HG02623 (cell line): ENCODE measurements around the gene TMEM147.

Experiments used
- ATAC-seq: cut with Tn5 transposase; IDR thresholded peaks from one replicate; pipeline ENCODE4 v1.9.1; 2021; ENCODE audit warnings: moderate library complexity; ENCODE audit not compliant: unreplicated experiment

Gene TMEM147

DNA sequence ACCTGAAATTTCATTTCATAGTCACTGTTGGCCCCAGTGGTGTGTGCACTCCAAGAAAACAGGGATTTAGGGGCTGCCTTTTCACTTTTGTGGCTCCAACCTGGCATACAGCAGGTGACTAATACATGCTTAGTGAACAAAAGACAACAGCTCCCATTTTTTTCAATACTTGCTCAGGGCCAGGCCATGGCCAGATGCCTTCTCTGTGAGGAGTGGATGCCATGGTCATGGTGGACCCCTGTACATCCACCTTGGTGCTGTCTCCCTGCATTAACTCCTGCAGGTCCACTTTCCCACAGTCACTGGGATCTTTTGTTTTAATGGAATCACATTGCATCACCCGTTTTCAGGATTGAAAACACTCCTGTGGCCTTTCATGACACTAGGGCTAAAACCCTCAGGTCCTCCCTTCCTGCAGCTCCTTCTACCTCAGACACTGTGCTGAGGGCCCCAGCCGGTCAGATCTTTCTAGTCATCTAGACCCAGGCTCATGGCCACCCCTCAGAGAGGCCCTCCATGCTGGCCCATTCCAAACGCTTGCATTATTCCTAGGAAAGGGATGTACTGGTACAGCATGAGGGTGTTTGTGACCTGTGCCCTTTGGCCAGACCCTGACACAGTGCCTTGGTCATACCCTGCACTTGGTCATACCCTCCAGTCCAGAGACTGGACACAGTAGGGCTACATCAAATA, 1.2 kb upstream of the TMEM147 start:
- ATAC-seq: no peak

DNA sequence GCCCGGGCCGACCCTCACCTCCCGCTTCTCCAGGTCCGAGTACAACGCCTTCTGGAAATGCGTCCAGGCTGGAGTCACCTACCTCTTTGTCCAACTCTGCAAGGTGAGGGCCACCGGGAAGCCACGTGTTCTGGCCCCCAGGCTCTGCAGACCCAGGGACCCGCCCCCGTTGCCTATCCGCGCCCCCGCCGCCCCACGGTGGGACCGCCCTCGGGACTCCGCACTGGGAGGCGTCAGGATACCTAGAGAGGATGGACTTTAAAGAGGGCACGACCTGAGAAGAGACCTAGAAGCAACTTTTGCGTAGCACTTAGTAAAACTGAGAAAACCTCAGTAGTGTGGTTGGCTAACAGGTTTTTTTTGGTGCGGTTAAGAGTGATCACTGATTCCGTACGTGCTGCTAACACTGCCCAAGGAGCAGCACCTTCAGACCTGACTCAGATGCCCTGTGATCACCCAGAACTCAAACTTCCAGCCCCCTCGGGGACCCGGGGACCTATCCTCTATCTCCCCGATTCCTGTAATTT, 492 bp downstream of the TMEM147 start:
- ATAC-seq: no peak

DNA sequence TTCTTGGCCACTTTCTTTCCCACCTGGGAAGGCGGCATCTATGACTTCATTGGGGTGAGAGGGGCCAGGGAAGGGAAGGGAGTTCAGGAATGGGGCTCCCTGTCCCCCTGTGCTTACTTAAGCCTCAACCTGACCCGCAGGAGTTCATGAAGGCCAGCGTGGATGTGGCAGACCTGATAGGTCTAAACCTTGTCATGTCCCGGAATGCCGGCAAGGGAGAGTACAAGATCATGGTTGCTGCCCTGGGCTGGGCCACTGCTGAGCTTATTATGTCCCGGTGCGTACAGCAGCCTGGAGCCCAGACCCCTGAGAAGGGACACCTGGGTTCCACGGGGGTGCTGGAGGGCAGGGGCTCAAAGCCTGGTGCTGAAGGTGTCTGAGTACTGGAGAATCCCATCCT, 1.1 kb downstream of the TMEM147 start:
- ATAC-seq: no peak

DNA sequence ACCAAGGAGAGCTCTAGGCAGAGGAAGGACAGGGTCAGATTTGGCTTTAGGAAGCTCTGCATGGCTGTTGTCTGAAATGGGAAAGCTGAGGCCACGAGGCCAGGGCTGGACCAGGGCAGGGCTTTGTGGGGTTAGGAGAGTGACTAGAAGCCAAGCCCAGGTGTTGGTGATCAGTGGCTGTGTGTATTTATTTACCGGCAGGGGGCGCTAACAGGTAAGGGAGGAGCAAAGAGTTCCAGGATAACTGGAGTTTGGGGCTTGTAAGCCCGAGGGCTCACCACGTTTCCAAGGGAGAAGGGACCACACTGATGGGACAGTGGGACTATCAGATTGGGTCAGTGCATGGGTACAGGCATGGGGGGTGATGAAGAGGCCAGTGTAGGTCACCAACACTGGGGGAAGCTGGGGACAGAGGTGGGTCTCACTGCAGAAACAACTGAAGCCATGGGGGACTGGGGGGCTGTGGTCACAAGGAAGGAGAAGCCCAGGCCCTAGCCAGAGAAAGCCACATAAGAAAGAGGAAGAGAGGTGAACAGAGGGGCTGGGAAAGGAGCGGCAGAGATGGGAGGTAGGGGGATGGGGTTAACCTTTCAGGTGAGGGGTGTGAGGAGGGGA, 3.9 kb downstream of the TMEM147 start:
- ATAC-seq: no peak

DNA sequence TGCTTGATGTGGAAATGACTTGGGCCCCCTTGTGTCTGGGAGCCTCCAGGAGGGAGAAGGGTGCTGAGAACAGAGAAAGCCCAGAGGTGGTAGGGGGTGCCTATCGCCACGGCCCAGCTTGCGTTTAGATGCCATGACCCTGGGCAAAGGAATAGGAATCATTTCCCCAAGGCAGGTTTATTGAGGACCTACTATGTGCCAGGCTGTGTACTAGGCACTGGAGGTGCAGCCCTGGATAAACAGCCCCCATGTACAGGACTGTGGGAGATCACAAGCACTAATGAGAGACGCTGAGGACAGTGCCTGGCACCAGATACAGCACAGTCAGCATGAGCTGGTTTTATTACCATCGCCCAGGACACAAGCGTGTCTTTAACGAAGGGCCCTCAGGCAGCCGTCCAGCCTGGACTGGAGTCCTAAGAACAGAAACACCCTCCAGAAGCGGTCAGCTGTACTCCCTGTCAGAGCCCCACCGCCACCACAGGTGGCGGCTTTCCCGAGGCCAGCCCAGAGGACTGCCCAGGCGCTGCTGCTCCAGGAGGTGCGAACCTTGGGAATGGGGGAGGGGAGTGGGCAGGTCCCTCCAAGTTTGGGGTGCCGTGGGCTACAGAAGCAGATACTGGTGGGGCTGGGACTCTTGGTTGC, 4.6 kb downstream of the TMEM147 start:
- no peak for ATAC-seq

DNA sequence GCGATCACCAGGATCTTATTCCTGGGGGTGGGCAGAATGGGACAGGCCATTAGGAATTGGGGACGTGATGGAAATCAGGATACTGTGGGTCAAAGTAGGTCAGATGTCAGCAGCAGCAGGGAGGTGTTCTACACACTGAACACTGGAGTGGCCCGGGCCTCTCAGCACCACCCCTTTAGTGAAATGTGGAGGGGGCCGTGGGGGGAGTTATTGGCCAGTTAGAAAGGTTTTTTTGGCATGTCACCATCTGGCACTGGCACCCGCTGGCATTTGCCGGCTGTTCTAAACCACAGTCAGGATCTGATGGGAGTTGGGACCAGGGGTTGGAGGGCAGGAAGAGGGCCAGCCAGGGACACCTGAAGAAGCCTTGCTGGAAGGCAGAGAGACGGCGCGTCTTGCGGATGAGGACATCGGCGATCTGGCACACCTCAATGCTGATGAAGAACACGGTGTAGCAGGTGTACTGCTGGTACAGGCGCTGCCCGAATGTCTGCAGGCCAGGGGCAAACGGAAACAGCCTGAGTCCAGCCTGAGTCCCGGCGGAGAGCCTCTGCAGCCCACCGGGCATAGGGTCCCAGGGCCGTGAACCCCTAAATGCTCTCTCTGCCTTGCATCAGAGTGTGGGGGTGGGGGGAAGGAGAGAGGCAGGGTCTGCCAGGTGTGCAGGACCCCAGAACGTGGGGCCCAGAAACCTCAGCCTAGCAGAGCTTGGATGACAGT, 5.8 kb downstream of the TMEM147 start:
- ATAC-seq: no peak

DNA sequence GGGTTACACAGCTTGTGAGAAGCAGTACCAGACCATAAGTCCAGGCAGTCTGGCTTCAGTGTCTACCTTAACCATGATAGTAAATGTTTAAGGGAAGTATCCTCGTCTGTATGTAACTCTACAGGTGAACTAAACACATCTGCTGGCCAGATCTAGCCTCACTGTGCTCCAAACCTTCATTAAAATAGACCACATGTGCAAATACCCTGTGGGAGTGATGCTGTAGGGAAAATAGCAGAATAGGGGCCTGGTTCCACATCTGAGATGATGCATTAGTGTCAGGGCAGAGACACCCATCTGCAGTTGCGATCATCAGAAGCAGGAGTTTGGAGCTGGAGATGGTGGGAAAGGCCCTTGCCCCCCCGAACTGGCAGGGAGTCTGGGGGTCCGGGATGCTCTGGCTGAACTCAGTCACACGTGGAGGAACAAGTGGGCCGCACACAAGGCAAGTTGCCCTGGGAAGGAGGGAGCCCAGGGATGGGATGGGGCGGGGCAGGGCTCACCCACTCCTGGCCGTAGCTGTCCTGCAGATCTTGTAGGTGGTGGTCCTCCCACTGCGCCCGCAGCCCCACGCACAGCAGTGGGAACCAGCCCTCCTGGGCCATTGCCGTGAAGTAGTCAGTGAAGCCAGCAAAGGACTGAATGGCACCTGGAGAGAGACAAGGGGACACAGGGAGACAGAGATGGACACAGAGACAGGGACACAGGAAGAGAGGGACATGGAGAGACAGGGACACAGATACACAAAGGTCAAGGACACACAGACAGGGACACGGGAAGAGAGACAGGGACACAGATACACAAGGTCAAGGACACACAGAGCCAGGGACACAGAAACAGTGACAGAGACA, 7.3 kb downstream of the TMEM147 start:
- ATAC-seq: no peak

DNA sequence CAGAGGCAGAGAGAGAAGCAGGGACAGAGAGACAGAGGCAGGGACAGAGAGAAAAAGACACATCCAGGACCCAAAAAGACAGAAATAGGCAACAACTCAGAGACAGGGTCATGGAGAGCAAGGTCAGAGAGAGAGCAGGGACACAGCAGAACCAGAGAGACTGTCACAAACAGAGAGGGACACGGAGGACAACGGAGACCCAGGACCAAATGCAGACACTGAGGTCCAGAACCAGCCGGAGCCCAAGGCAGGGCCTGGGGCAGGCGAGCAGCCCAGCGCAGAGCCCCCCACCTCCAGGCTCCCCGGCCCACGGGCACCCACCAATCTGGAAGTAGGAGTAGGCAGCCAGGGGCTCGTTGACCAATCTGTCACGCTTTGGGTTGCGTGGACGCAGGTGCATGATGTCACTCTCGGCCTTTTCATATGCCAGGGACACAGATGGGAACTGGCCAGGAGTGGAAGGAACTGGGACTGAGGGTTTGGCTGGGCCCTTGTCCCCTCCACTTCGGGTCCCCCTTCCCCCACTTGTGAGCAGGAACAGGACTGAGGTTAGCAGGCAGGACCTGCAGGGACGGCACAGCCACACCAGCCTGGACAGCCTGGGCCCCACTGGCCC, 8.1 kb downstream of the TMEM147 start:
- ATAC-seq: no peak

DNA sequence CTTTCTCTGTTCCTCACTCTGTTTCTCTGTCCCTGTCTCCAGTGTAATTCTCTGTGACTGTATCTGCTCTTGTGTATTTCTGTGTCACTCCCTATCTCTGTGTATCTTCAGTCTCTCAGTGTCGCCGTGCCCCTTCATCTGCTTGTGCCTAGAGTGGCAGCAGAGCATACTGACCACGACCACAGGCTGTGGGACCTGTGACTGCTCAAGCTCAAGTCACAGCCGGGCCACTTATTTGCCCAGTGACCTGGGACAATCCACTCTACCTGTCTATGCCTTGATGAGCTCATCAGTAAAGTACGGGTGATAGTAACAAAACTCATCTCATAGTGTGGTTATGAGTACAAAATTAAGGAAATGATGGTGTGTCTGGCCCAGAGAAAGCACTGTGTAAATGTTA, 8.7 kb downstream of the TMEM147 start:
- no peak for ATAC-seq

DNA sequence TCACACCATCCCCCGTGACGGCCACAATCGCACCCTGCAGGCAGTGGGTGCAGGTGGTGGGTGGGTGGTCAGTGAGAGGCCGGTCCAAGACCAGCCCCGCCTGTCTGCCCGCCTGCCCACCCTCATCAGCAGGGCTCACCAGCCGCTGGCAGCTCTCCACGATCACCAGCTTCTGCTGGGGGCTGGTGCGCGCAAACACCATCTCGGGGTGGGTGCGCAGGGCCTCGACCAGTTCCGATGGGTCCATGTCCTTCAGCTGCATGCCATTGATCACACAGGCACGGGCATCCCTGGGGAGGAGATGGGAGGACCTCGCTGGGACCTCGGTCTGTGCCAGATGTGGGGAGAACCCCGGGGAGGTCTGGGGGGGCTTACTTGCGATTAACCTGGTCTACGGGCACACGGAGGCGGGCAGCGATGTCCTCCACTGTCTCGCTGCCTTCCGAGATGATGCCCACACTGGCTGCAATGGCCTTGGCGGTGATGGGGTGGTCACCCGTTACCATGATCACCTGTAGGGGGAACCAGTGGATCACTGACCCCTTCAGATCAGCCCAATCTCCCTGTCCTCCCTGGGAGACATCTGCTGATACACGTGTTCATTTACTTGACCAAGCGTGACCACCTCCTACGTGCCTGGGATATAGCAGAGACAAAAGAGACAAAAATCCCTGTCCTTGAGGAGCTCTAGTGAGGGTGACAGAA, 10.0 kb downstream of the TMEM147 start:
- no peak for ATAC-seq

DNA sequence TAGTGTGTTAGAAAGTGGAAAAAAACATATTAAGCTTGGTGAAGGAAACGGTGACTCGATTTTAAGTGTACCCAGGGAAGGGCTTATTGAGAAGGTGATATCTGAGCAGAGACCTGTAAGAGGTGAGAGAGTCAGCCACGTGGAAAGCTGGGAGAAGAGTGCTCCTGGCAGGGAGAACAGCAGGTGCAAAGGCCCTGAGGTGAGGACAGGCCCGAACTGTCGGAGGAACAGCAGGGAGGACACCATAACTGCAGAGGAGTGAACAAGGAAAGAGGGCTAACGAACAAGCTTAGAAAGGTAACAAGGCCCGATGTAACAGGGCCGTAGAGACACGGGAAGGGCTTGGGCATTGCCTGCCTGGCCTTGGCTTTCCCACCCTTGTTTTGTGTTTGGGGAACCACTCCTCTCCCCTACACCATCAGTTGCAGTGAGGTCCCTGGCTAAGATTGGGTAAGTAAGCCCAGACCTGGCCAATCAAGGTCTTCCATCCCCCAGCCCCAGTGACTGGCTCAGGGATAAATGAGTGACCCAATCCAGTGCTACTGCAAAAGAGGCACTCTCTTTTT, 10.7 kb downstream of the TMEM147 start:
- ATAC-seq: no peak

DNA sequence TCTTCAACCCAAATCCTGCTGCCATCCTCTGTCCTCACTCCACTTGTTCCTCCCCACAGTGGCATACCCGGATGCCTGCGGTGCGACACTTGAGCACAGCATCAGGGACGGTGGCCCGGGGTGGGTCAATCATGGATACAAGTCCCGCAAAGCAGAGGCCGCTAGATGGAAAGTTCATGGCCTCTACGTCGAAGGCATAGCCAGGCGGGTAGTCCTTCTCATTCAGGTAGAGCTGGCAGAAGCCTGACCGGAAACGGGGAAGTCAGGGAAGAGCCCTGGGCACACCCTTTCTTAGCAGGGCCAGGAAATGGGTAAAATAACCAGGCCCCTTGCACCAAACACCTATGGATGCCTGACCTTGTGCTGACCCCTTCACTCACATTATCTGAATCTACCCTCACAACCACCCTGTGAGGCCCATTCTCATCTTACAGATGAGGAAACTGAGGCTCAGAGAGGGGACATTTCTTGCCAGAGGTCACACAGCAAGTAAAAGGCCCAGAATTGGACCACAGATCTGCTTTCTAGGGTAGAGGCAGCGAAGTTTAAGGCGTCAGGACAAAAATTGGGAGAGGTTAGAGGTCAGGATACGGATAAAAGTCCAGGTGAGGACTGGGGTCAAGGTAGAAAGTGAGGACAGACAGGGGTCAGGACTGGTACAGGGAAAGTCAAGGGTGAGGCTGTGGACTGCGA, 11.6 kb downstream of the TMEM147 start:
- ATAC-seq: no peak

DNA sequence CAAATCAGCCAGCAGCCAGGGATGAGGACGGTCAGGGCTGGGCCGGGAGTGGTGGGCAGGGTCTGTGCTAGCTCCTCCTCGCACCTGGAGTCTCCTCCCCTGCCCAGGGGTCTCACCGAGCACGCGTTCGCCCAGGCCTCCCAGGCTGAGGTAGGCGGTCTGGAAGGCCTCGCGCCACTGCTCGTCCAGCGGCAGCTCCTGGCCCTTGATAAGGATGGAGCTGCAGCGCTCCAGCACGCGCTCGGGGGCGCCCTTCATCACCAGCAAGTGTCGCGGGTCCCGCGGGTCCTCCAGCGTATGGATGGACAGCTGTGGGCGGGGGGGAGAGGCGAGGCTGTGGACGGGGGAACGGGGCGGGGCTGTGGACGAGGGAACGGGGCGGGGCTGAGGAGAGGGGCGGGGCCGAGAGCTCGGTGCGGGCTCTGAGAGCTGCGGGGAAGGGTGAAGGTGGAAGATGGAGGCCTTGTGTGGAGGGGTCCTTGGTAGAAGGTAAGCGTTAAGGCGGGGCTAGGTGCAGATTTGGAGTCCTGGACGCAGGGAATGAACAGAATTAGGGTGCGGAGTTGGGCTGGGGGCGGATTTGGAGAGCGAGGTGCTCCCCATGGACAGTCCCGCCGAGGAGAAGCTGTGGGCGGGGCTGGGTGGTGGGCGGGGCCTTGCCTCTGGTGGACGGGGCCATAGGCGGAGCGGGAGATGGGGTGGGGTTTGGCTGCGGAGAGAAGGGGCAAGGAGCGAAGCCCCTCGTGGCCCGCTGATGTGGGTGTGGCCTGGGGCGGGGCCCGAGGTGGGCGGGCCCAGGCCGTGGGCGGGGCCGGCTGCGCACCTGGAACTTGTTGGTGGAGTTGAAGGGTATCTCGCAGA, 12.3 kb downstream of the TMEM147 start:
- no peak for ATAC-seq

DNA sequence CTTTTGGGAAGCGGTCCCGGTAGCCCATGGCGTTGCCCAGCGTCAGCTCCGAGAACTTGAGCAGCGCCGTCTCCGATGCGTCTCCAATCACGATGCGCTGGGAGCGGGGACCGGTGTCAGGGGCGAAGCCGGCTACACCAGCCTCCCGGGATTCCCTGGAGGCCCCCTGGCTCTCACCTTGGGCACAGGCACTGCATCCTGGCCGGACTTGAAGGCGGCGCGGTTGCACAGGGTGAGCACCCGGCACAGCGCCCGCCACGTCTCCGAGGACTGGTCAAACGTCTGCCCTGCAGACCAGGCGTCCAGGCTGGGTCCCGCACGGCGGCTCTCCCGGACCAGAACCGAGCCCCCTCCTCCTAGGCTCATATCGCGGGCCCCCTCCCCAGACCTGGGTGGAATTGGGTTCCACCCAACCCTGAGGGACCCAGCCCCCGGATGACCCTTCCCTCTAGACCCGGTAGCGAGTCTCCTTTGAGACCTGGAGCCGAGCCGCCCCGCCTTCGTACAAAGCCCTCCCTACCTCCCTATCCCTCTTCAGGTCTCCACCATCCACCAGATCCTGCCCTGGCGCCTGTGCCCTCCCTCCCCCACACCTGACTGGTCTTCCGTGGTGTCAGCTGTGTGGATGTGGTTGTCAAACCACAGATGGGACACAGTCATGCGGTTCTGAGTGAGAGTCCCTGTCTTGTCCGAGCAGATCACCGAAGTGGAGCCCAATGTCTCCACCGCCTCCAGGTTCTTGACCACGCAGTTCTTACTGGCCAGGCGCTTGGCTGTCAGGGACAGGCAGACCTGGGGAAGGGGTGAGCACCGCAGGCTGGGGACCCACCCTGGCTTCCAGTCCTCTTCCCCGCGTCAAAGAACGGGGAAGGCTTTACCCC, 13.2 kb downstream of the TMEM147 start:
- no peak for ATAC-seq

DNA sequence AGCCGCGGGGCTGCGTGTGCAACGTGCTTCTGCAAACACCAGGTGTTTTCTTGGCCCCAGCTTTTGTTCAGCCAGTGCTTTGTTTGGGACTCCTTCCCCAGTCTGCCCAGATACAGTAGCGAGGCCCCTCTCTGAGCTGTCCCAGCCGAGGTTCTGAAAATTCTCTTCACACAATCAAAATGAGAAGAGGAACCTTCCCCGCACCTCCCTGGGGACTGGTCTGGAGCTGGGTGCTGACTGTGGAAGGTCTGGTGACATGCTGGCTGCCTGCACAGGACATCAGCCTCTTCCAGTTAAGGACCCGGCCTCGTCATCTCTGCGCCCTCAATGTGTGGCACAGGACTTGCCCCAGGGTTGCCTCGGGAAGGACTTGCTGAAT, 13.8 kb downstream of the TMEM147 start:
- no peak for ATAC-seq

DNA sequence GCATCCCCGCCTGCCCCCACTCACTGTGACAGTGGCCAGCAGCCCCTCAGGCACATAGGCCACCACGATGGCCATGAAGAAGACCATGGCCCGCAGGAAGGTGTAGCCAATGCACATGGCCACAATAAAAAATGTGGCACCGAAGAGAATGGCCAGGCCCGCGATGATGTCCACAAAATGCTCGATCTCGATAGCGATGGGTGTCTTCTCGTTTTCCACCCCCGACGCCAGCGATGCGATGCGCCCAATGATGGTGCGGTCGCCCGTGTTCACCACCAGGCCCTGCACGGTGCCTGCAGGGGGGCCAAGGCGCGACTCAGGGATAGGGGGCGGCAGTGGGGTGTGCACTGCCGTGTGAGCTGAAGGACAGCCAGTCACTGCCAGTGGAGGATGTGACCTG, 14.4 kb downstream of the TMEM147 start:
- ATAC-seq: no peak

DNA sequence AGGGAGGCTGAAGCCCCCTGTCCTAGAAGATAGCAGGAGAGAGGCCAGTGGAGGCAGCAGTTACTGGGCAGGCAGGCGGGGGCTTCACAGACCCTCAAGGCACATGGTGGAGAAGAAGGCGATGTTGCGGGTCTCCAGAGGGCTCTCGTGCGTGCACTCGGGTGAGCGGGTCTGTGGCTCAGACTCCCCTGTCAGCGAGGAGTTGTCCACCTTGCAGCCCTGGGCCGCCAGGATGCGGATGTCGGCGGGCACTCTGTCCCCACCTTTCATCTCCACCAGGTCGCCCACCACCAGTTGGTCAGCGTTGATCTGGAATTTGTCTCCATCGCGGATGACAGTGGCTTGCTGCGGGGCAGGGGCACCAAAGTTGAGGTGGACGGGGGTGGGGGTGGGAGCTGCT, 14.8 kb downstream of the TMEM147 start:
- no peak for ATAC-seq
